ENCODE data around the gene PPP1R36.

Gene PPP1R36

DNA sequence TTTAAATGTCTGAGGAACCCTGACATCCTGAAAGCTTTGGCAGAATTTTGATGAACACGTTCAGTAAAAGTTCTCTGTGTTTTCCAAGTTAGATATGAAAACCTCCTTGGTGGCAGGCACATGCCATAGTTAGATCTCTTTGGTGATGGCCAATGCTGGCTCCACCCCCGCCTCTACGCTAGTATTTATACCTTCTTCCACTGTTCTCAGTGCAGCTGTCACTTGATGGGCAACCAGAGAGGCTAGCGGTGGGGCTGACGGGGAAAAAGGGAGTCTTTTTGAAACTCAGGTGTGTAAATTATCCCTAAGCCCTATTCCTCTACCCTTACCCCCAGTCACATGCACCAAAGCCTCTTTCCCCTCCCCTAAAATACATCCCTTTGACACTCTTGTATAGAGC, 32.1 kb downstream of the PPP1R36 start:
- TF ChIP-seq CTCF (IDR thresholded peaks at IDR 0.05; ENCODE audit: low read length) (no peak), EZH2 (optimal IDR thresholded peaks at IDR 0.05; ENCODE audit: low read depth, low read length) (no peak), EZH2phosphoT487 (IDR thresholded peaks at IDR 0.05; ENCODE audit: low read length) (no peak)
- no peak for DNase-seq
- Histone ChIP-seq H4K20me1 (ENCODE audit: insufficient read depth, low read length) (no peaks in the 10 kb centered on the region), H3K4me3 (ENCODE audit: low read length) (no peak overlapping the region), H3K9me3 (replicated peaks; ENCODE audit: insufficient read depth, low read length) (no peaks in the 10 kb centered on the region), H3K4me1 (ENCODE audit: low read length) (no peaks in the 10 kb centered on the region), H3K4me2 (ENCODE audit: low read depth, low read length) (no peak overlapping the region), H3F3A (ENCODE audit: insufficient read depth, low read length) (no peaks in the 10 kb centered on the region), H3K79me2 (ENCODE audit: low read length) (no peaks in the 10 kb centered on the region), H3K36me3 (replicated peaks; ENCODE audit: insufficient read depth, low read length) (no peaks in the 10 kb centered on the region), H3K27ac (ENCODE audit: low read length) (no peak overlapping the region), H3K27me3 (replicated peaks; ENCODE audit: insufficient read depth, low read length) (no peaks in the 10 kb centered on the region), H3K9me2 (replicated peaks; ENCODE audit: insufficient read depth, low read length) (no peaks in the 10 kb centered on the region), H3K9ac (ENCODE audit: low read length) (no peak overlapping the region), H2AFZ (ENCODE audit: low read length) (no peak overlapping the region)

GRCh38 chr14:64584190-64584589, 34.4 kb downstream of the PPP1R36 start:
- Histone ChIP-seq H3K27me3 (replicated peaks; ENCODE audit: insufficient read depth, low read length) (no peaks in the 10 kb centered on the region), H3K36me3 (replicated peaks; ENCODE audit: insufficient read depth, low read length) (no peaks in the 10 kb centered on the region), H2AFZ (ENCODE audit: low read length) (no peak overlapping the region), H3K4me3 (ENCODE audit: low read length) (no peak overlapping the region), H3K4me1 (ENCODE audit: low read length) (no peaks in the 10 kb centered on the region), H3K4me2 (ENCODE audit: low read depth, low read length) (no peak overlapping the region), H3K9me2 (replicated peaks; ENCODE audit: insufficient read depth, low read length) (no peaks in the 10 kb centered on the region), H3F3A (ENCODE audit: insufficient read depth, low read length) (no peaks in the 10 kb centered on the region), H3K9me3 (replicated peaks; ENCODE audit: insufficient read depth, low read length) (no peaks in the 10 kb centered on the region), H3K9ac (ENCODE audit: low read length) (no peak overlapping the region), H3K79me2 (ENCODE audit: low read length) (no peaks in the 10 kb centered on the region), H3K27ac (ENCODE audit: low read length) (no peak overlapping the region), H4K20me1 (ENCODE audit: insufficient read depth, low read length) (no peaks in the 10 kb centered on the region)
- TF ChIP-seq EZH2 (optimal IDR thresholded peaks at IDR 0.05; ENCODE audit: low read depth, low read length) (no peak), EZH2phosphoT487 (IDR thresholded peaks at IDR 0.05; ENCODE audit: low read length) (no peak), CTCF (IDR thresholded peaks at IDR 0.05; ENCODE audit: low read length) (no peak)
- DNase-seq: no peak

- H3K9me3 ChIP-seq (replicated peaks; ENCODE audit: insufficient read depth, low read length): no peaks in the 10 kb centered on the region
- no peaks in the 10 kb centered on the region for H3K79me2 ChIP-seq (ENCODE audit: low read length)
- no peak for DNase-seq
- H3K27me3 ChIP-seq (replicated peaks; ENCODE audit: insufficient read depth, low read length): no peaks in the 10 kb centered on the region
- no peak for TF ChIP-seq EZH2 (optimal IDR thresholded peaks at IDR 0.05; ENCODE audit: low read depth, low read length)
- TF ChIP-seq EZH2phosphoT487 (IDR thresholded peaks at IDR 0.05; ENCODE audit: low read length): no peak
- no peak for TF ChIP-seq CTCF (IDR thresholded peaks at IDR 0.05; ENCODE audit: low read length)
- H3K4me1 ChIP-seq (ENCODE audit: low read length): 0 out of 2 replicates have a peak, but pooled peaks cover 8% of the 10 kb centered on the region
- H3K4me2 ChIP-seq (ENCODE audit: low read depth, low read length): no peak overlapping the region
- H3F3A ChIP-seq (ENCODE audit: insufficient read depth, low read length): no peaks in the 10 kb centered on the region
- H3K9me2 ChIP-seq (replicated peaks; ENCODE audit: insufficient read depth, low read length): no peaks in the 10 kb centered on the region
- no peak overlapping the region for H3K4me3 ChIP-seq (ENCODE audit: low read length)
- no peaks in the 10 kb centered on the region for H3K36me3 ChIP-seq (replicated peaks; ENCODE audit: insufficient read depth, low read length)
- H4K20me1 ChIP-seq (ENCODE audit: insufficient read depth, low read length): no peaks in the 10 kb centered on the region
- no peak overlapping the region for H2AFZ ChIP-seq (ENCODE audit: low read length)
- H3K9ac ChIP-seq (ENCODE audit: low read length): no peak overlapping the region
- no peak overlapping the region for H3K27ac ChIP-seq (ENCODE audit: low read length)
Measured at GRCh38 chr14:64591809-64592208, 42.0 kb downstream of the PPP1R36 start.
